ENCODE data around the gene TBC1D2B. TPM values are rescaled to one million over a fixed set of nuclear protein-coding genes. Genes with fewer than 3 reads are reported as not detected.

Gene TBC1D2B
- total RNA-seq, 1 donor: 52.2 TPM

DNA sequence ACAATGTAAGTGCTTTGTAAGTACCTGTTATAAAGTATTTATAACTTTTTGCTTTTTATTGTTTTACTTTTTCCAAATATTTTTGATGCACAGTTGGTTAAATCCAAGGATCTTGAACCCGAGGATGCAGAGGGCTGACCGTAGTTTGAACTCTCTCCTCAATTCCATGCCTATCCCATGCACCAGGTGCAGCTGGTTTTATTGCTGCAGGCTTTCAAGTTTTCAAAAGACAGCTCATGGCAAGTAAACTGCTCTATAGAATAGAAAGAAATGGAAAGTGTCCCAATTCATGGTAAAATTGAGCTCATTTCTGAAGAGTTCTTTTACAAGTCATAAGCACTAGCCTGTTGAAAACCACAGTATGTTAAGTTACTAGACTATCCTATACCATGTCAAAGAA, 131.9 kb downstream of the TBC1D2B start:
- no peak for DNase-seq (ENCODE audit: low read depth)
- TF ChIP-seq, protein P1, sequence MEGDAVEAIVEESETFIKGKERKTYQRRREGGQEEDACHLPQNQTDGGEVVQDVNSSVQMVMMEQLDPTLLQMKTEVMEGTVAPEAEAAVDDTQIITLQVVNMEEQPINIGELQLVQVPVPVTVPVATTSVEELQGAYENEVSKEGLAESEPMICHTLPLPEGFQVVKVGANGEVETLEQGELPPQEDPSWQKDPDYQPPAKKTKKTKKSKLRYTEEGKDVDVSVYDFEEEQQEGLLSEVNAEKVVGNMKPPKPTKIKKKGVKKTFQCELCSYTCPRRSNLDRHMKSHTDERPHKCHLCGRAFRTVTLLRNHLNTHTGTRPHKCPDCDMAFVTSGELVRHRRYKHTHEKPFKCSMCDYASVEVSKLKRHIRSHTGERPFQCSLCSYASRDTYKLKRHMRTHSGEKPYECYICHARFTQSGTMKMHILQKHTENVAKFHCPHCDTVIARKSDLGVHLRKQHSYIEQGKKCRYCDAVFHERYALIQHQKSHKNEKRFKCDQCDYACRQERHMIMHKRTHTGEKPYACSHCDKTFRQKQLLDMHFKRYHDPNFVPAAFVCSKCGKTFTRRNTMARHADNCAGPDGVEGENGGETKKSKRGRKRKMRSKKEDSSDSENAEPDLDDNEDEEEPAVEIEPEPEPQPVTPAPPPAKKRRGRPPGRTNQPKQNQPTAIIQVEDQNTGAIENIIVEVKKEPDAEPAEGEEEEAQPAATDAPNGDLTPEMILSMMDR (IDR thresholded peaks at IDR 0.05; ENCODE audit: insufficient read depth, low read depth, low read length): no peak
- H3K4me3 ChIP-seq (ENCODE audit: low read depth, low read length): no peak overlapping the region

Small RNA genes lying within 50 kb of the gene (small RNA-seq; reads per million reads assigned to genes)
- gene RF00092: not detected

Other genes starting within 250 kb of the TBC1D2B start
- not detected in 2 replicates for gene SH2D7, start 14.8 kb upstream of the TBC1D2B start, total RNA-seq
- gene CIB2, start 53.7 kb upstream of the TBC1D2B start, total RNA-seq: 4.8 and 11.7 TPM in 2 replicates
- gene IDH3A, start 71.7 kb upstream of the TBC1D2B start, total RNA-seq: 25.4 and 43.6 TPM in 2 replicates
- under 0.01 TPM in 1 of 2 replicates, not detected in the other for gene ACSBG1, start 156.9 kb upstream of the TBC1D2B start, total RNA-seq
- 2.6 and 4.3 TPM in 2 replicates for gene DNAJA4, start 186.9 kb upstream of the TBC1D2B start, total RNA-seq
- gene SKIC8, start 221.9 kb upstream of the TBC1D2B start, total RNA-seq: 59.6 and 72.1 TPM in 2 replicates